Activated naive CD8-positive, alpha-beta T cell treated with anti-CD3 and anti-CD28 coated beads, Interleukin-2, amount 50 U/mL, for 24 hours (primary cell): ENCODE results near the gene SEMA7A.
"Not testable (repeated sequence)": the region's sequence is repeated elsewhere in the genome, so short reads cannot be mapped to it uniquely, and the experiment has no call there.

Source experiments
- ATAC-seq: fragments of 150-1000 bp; cut with Tn5 transposase; one replicate; pipeline ENCODE4 v1.10.0; 2021
- DNase-seq: peaks from one replicate; pipeline ENCODE4 v3.0.0; 2021
- H3K27ac Mint-ChIP-seq: one replicate; pipeline ENCODE4 v1.8.0; 2021; ENCODE audit warnings: mild to moderate bottlenecking, mixed read lengths
- H3K27me3 Mint-ChIP-seq: one replicate; pipeline ENCODE4 v1.8.0; 2021; ENCODE audit warnings: mixed read lengths
- H3K36me3 Mint-ChIP-seq: one replicate; pipeline ENCODE4 v1.8.0; 2021; ENCODE audit warnings: low read depth, mixed read lengths
- H3K4me1 Mint-ChIP-seq: one replicate; pipeline ENCODE4 v1.8.0; 2021; ENCODE audit warnings: mixed read lengths
- H3K4me3 Mint-ChIP-seq: one replicate; pipeline ENCODE4 v1.8.0; 2021; ENCODE audit warnings: mild to moderate bottlenecking, moderate library complexity, mixed read lengths
- H3K9me3 Mint-ChIP-seq: one replicate; pipeline ENCODE4 v1.8.0; 2021; ENCODE audit warnings: mixed read lengths

The SEMA7A gene

DNA sequence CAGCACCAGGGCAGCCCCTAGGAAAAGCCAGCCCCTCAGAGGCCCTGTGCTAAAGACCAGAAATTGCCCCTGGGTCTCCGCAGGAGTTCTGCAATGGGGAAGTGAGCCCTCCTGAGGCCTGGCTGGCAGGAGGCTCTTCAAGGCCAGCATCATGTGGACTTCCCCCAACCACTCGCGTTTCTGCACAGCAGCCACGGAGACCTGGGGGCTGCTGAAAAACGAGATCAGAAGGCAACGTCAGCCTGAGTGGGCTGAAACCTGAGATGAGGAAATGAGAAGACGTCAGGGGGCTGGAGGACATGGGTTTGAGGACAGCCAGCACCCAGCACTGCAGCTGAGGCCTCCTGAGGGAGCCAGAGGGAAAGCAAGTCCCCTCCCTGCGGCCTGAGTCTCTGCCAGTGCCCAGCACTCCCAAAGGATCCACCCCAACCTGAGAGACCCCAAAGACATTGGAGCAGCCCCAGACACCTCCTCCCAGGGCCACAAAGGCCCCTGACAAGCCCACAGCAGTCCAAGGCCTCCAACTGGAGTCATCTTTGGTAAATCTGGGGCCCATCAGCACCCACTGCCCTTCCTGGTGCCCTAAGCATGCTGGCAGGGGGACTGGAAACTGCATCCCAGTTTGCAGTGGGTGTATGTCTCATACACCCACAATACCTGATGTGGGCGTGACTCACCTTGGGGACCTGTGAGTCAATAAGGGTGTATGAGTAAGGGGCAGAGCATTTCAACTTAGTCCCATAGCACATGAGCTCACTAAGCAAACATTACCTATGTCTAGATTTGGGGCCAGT lies 37.1 kb downstream of the SEMA7A start:
- peak; percentile 73 for DNase-seq
- ATAC-seq: peak; percentile 55
- H3K36me3 Mint-ChIP-seq: peaks cover 10% of the 10 kb centered on the region
- H3K4me3 Mint-ChIP-seq: peak overlapping the region; percentile 66
- H3K9me3 Mint-ChIP-seq: no peaks in the 10 kb centered on the region
- no peaks in the 10 kb centered on the region for H3K27me3 Mint-ChIP-seq
- H3K4me1 Mint-ChIP-seq: peaks cover 99% of the 10 kb centered on the region
- peak overlapping the region; percentile 89 for H3K27ac Mint-ChIP-seq

DNA sequence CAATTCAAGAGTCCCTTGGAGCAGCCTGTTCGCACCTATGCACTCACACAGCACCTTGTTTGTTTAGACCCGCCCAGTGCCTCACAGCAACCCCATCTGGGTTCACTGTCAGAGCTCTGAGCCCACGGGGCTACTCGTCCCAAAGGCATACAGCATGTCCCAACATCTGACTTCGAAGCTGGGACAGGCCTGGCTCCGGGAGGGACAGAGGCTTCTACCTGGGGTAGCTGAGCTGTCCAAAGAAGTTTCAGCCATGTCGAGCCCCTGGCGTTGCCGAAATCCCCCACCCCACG lies 37.7 kb downstream of the SEMA7A start:
- H3K4me3 Mint-ChIP-seq: peak overlapping the region; percentile 39

DNA sequence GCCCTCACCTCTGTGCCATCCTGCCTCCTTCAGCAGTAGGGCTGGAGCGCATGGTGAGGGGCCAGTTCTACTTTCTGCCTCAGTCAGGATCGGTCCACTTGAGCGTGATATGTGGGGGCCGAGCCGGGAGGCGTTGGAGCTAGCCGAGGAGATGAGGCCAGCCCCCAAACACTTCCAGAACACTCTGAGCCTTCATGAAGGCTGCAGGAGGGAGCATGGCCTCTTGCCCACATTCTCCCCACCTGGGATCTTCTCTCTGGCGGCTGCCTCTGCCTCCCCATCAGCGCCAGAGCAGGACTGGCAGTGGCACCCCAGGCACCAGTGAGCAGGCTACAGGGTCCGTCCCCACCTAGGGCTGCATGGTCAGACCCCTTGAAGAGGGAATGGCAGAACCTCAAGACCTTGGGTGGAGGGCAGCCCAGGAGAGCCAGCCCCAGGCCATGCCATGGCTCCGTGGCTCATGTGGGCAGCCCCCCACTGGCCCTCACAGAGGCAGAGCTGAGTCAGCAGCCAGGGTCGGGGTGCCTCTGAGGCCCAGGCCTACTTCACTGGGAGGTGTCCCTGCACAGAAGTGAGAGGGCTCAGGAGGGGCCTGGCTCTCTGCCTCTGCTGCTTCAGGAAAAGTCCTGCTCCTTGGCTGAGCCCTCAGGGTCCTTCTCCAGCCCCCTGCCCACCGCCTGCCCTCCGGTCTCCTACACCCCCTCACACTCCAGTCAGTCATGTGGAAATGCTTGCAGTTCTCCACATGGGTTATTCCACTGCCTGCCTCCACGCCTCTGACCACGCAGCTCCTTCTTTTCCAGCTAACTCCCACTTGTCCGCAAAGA lies 38.2 kb downstream of the SEMA7A start:
- Mint-ChIP-seq H3K27me3 (no peaks in the 10 kb centered on the region), H3K27ac (peak overlapping the region; percentile 89), H3K9me3 (no peaks in the 10 kb centered on the region), H3K4me3 (peak overlapping the region; percentile 39), H3K4me1 (peaks cover 99% of the 10 kb centered on the region), H3K36me3 (peaks cover 14% of the 10 kb centered on the region)
- ATAC-seq (no peak), DNase-seq (peak; percentile 35)

More for the DNA sequence above, 37.7 kb downstream of the SEMA7A start:
- Mint-ChIP-seq H3K27ac (peak overlapping the region; percentile 89), H3K36me3 (peaks cover 10% of the 10 kb centered on the region), H3K9me3 (no peaks in the 10 kb centered on the region), H3K4me1 (peaks cover 99% of the 10 kb centered on the region), H3K27me3 (no peaks in the 10 kb centered on the region)
- DNase-seq (peak; percentile 20), ATAC-seq (no peak)

DNA sequence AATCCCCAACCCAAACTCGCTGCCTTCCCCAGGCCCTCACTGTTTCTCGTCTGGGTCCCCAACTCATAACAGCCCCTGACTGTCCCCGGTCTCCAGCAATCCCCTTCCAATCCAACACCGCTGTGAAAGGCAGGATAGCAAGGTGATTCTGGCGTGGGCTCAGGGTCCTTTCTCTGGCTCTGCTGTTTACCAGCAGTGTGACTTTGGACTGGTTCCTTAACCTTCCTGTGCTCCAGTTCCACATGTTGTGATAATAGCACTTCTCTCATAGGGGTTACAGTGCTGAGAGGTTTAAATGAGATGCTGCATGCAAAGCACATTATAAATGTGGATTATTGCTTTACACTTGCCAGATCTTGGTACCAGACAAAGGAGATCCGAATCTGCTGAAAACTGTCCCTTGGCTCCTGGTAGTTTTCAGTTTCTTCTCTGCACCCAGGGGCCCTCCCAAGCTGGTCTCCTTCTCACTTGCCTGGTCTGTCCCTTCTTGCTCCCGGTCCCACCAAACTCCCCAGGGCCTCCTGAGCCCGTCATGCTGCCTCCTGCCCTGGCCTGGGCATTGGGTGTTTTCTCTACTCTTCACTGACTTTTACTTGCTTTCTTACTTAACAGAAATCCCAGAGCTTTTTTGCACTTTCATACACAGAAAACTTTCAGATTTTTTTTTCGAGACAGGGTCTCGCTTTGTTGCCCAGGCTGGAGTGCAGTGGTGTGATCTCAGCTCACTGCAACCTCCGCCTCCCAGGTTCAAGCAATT lies 39.5 kb downstream of the SEMA7A start:
- H3K36me3 Mint-ChIP-seq: peaks cover 17% of the 10 kb centered on the region
- ATAC-seq (no peak), DNase-seq (peak; percentile 17)
- no peaks in the 10 kb centered on the region for H3K27me3 Mint-ChIP-seq
- no peaks in the 10 kb centered on the region for H3K9me3 Mint-ChIP-seq
- H3K4me3 Mint-ChIP-seq: peak overlapping the region; percentile 52
- peaks cover 96% of the 10 kb centered on the region for H3K4me1 Mint-ChIP-seq
- H3K27ac Mint-ChIP-seq: peak overlapping the region; percentile 89

DNA sequence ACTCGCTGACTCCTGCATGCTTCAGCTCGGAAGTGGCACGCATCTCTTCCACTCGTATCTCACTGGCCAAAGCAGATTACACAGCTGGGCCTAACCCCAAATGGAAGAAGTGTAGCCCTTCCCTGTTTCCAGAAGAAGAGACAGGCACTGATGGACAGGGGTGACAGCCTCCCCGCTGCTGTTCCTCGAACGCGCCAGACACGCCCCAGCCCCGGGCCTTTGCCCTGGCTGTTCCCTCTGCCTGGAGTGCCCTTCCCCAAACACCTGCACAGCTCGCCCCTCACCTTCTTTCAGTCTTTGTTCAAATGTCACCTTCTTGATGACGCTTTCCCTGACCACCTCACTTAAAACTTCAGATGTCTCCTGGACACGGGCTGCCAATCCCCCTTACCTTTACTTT lies 40.3 kb downstream of the SEMA7A start:
- Mint-ChIP-seq H3K4me3 (no peak overlapping the region), H3K36me3 (peaks cover 16% of the 10 kb centered on the region), H3K4me1 (peaks cover 95% of the 10 kb centered on the region), H3K27me3 (no peaks in the 10 kb centered on the region), H3K27ac (peak overlapping the region; percentile 89), H3K9me3 (no peaks in the 10 kb centered on the region)
- DNase-seq (no peak), ATAC-seq (no peak)

DNA sequence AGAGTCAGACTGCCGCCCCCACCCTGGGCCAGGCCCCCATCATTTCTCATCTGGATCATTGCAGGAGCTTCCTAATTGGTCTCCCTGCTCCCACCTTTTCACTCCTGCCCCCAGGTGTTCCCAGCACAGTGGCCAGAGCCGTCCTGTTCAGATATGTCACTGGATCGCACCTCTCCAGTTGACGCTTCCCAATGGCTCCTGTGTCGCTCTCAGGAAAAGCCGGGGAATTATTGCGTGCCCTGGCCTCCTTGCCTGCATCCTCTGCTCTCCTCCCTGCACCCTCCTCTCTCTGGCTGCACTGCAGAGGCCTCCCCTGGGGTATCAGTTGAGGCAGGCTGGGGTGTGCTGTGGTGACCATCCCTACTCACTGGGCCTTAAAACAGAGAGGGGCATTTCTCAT lies 40.9 kb downstream of the SEMA7A start:
- Mint-ChIP-seq H3K4me1 (peaks cover 93% of the 10 kb centered on the region), H3K9me3 (no peaks in the 10 kb centered on the region), H3K4me3 (no peak overlapping the region), H3K36me3 (peaks cover 16% of the 10 kb centered on the region), H3K27ac (peak overlapping the region; percentile 89), H3K27me3 (no peaks in the 10 kb centered on the region)
- ATAC-seq: no peak
- DNase-seq: no peak

DNA sequence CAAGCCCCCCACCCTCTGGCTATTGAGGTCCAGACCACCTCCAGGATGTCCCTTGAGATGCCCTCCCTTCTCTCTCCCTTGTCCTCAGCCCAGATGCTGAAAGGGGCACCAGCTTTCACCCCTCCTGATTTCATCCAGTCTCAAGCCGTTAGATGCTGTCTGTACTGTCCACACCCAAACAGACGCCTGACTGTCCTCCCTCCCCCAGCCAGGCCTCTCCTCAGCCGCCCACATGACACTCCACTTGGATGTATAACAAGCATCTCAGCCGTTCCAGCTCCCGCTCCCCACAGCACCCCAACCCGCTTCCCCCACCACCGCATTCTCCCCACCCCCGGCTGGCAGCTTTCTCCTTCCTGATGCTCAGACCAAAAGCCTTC lies 41.3 kb downstream of the SEMA7A start:
- H3K9me3 Mint-ChIP-seq: no peaks in the 10 kb centered on the region
- H3K36me3 Mint-ChIP-seq: peaks cover 16% of the 10 kb centered on the region
- peaks cover 91% of the 10 kb centered on the region for H3K4me1 Mint-ChIP-seq
- ATAC-seq (no peak), DNase-seq (peak; percentile 20)
- H3K27me3 Mint-ChIP-seq: no peaks in the 10 kb centered on the region
- peak overlapping the region; percentile 65 for H3K4me3 Mint-ChIP-seq
- H3K27ac Mint-ChIP-seq: peak overlapping the region; percentile 89

DNA sequence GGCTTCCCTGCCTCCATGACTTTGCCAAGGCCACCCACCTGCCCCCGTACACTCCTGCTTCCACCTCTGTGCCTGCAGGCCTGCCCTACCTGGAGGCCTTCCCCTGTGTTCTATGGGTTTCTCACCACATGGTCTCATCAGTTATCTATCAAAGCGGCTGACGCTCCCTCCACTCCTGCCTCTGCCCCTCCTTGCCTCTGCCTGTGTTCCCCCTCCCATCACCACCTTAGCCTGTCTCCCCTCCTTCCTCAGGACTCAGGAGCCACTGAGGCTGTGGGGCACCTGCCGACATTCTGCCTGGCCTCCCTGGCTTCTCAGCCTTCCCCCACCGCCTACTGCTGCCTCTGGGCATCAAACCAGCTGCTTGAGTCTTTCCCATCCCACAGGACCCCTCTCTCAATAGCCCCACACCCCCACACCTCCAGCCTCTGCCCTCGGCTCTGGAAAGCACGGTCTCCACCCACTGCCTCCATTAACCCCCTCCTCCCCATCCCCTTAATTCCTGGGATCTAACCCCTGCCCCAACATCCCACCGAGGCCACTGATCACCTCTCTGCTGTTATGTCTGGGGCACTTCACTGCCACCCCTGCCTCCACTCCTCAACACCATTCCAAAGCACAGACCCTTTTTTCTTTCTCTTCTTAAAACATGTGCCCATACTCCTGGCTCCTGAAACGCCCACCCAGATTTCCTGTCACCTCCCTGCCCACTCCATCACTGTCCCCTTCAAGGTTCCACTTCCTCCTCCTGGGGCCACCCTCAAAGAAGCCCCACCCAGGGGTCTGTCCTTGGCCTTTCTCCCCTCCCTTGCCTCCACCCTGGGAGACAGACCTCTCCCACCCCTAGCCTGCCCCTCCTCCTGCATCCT lies 41.9 kb downstream of the SEMA7A start:
- Mint-ChIP-seq H3K4me3 (peak overlapping the region; percentile 65), H3K27me3 (no peaks in the 10 kb centered on the region), H3K36me3 (peaks cover 16% of the 10 kb centered on the region), H3K4me1 (peaks cover 90% of the 10 kb centered on the region), H3K27ac (peak overlapping the region; percentile 89), H3K9me3 (no peaks in the 10 kb centered on the region)
- ATAC-seq: no peak
- peak; percentile 17 for DNase-seq

DNA sequence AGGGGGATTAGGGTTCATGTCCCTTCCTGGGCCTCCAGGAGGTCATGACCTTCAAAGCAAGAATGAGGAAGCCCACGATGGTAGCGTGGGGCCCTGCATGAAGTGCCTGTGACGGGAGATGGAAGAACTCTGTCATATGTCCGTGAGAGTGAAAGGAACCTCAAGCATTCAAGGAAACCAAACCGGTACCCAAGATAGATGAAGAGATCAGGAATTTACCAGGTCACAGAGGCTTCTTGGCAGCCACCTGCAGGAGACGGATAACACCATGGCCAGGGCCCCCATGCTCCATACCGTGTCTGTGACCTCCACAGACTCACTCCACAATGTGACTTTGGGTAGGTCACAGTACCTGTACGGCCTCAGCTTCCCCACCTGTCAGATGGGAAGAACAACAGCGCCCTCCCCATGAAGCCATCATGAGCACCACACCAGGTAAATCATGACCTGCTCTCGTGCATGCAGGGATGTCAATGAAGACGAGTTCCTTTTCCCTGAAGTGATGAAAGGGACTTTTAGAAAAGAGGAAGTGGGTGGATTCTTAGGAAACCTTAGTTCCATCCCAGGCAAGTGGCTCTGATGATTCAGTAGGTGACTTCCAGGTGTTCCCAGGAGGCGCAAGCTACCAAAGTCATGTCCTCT lies 43.0 kb downstream of the SEMA7A start:
- H3K36me3 Mint-ChIP-seq: peaks cover 16% of the 10 kb centered on the region
- peak overlapping the region; percentile 89 for H3K27ac Mint-ChIP-seq
- DNase-seq: peak; percentile 22
- peaks cover 90% of the 10 kb centered on the region for H3K4me1 Mint-ChIP-seq
- peak overlapping the region; percentile 71 for H3K4me3 Mint-ChIP-seq
- peak; percentile 25 for ATAC-seq
- no peaks in the 10 kb centered on the region for H3K9me3 Mint-ChIP-seq
- H3K27me3 Mint-ChIP-seq: no peaks in the 10 kb centered on the region

DNA sequence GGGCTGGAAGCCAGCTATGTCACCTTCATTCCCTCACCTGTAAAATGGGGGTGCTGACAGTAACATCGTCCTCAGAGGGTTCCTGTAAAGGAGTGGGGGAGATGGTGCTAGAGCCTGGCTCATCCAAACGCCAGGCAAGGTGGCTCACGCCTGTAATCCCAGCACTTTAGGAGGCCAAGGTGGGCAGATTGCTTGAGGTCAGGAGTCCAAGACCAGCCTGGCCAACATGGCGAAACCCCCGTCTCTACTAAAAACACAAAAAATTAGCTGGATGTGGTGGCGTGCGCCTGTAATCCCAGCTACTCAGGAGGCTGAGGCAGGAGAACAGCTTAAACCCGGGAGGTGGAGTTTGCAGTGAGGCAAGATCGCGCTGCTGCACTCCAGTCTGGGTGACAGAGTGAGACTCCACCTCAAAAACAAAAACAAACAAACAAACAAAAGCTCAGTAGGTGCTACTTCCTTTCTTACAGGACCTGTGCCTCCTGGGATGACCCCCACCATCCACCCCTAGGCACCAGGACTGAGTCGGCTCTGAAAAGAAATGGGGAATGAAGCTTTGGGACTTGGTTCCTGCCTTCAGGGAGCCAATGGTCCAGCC lies 43.6 kb downstream of the SEMA7A start:
- not testable (repeated sequence) for DNase-seq, H3K27me3 Mint-ChIP-seq, H3K9me3 Mint-ChIP-seq, ATAC-seq
- Mint-ChIP-seq H3K27ac (peak overlapping the region; percentile 89), H3K4me1 (peaks cover 90% of the 10 kb centered on the region), H3K36me3 (peaks cover 16% of the 10 kb centered on the region), H3K4me3 (peak overlapping the region; percentile 71)

DNA sequence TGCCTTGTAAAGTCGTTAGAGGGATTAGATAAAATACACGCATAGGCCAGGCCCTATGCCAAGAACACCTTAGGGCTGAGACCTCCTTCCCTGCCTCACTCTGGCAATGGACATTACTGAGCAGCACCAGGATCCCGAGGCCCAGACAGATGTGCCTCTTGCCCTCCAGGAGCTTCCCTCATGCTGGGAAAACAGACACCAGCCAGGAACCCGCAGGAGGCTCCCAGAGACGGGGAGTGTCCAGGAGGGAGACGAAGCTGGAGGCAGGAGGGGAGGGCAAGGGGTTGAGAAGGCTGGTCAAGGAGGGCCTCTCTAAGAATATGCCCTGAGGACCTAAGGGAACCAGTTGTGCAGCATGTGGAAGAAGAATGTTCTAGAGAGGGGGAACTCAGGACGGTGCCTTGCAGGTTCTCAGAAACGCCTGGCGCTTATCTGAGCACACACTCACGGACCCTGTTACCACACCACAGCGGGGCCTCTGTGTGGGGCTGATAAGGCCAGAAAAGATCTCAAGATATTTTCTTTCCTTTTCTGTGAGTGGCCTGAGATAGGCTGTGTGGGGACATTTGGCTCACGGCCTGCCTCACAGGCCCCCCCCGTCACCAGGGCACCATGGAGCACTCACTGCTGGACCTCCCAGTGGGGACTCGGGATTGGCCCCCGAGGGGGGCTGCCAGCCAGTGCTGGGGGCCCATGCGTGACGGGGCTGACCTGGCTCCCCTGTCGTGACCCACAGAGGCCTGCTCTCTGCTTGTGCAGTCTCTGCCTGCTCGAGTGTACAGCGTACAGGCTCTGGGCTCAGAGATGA lies 44.3 kb downstream of the SEMA7A start:
- Mint-ChIP-seq H3K4me3 (no peak overlapping the region), H3K27ac (peak overlapping the region; percentile 89), H3K36me3 (peaks cover 16% of the 10 kb centered on the region), H3K9me3 (no peaks in the 10 kb centered on the region), H3K4me1 (peaks cover 90% of the 10 kb centered on the region), H3K27me3 (no peaks in the 10 kb centered on the region)
- DNase-seq (no peak), ATAC-seq (no peak)

DNA sequence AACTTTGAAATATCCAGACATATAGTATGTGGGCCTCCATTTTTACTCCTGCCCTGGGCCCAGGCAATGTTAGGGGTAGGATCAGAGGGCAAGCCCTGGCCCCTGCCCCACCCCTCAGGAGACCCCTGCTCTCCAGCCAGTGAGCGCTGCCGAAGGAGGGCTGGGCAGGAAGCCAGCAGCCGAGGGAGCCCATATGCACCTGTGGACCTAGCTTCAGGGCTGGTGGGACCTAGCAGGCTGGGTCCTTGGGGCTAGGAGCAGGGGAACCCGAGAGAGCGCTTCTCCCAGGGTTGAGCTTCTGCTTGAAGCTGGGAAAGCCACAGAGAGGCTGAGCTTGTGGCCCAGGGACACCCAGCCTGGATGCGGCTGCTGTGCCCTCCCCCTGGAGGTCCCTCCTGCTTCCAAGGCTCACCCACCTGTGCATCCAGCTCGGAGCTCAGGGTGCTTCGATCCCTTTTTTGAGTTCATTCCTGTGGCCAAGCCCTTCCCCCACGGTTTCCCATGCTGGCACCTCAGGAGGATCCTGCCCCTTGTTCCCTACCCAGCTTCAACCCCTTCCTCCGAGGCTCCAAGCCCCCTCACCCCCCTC lies 45.3 kb downstream of the SEMA7A start:
- H3K27me3 Mint-ChIP-seq: no peaks in the 10 kb centered on the region
- ATAC-seq (no peak), DNase-seq (no peak)
- H3K9me3 Mint-ChIP-seq: no peaks in the 10 kb centered on the region
- H3K4me1 Mint-ChIP-seq: peaks cover 90% of the 10 kb centered on the region
- no peak overlapping the region for H3K4me3 Mint-ChIP-seq
- H3K27ac Mint-ChIP-seq: peak overlapping the region; percentile 31
- peaks cover 8% of the 10 kb centered on the region for H3K36me3 Mint-ChIP-seq
